CD4-positive, alpha-beta T cell treated with Interleukin-4 for 1 hour (primary cell): ENCODE results near the gene KIF12.
"Not testable (repeated sequence)": the region's sequence is repeated elsewhere in the genome, so short reads cannot be mapped to it uniquely, and the experiment has no call there.

Experiments
- DNase-seq, 2 donors: peaks; one replicate each; pipeline ENCODE4 v3.0.0-alpha.2; 2020 to 2022

KIF12 gene

GRCh38 chr9:114098936-114099668 is at the start of gene KIF12:
TSS of gene KIF12 (minus strand) at chr9:114099292. CDS start at chr9:114099276, 16 bp downstream.
- no peak for DNase-seq

- no peak for DNase-seq
Observed at GRCh38 chr9:114146735-114147134, 47.6 kb upstream of the KIF12 start.

DNA sequence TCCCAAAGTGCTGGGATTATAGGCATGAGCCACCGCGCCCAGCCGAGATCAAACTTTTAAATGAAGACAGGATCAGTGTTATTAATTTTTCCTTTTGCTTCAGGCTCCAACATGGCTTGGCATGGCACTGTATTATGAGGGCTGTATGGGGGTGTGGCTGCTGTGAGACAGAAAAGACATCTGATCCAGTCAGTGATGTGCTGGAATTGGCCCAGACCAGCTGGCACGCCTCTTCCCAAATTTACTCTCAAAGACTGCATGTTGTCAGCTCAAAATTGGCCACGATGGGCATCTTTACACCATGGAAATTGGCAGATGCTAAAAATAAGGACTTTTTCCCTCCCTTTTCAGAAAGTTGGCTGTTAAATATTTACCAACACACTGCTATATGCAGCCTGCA is 44.1 kb upstream of the KIF12 start:
- no peak for DNase-seq

DNA sequence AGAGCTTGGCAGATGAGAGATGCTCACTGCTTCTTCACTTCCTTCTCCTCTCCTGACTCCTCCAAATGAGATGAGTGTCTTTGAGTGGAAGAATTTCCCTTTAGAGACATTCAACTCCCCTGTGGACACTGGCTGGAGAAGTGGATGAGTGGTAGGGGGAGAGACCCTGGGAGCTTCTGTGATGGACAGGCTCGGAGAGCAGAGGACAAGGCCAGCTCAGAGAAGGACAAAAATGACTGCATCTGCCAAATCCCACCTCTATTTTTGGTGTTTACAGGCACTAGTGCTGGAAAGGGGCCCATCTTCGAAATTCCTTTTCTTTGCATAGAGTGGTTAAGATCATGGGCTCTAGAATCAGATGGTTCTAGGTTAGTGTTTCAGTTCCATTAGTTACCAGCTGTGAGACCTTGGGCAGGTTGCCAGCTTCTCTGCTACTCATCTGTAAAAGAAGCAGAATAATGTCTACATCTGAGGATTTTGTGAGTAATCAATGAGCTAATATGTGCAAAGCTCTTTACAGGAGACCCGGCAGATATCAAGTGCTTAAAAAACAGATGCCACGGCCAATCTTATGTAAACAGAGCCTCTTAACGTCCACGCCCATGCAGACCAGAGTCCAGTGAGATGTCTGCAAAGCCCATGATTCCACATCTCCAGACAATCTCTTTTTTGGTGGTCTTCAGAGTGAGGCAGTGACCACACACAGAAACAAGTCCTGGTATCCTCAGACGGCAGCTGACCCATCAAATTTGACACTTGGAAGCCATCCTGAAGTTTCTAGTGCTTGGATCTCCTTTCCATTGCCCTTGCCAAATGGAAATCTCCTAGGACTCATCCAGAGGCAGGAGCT is 42.7 kb upstream of the KIF12 start:
- DNase-seq, result no peak

DNA sequence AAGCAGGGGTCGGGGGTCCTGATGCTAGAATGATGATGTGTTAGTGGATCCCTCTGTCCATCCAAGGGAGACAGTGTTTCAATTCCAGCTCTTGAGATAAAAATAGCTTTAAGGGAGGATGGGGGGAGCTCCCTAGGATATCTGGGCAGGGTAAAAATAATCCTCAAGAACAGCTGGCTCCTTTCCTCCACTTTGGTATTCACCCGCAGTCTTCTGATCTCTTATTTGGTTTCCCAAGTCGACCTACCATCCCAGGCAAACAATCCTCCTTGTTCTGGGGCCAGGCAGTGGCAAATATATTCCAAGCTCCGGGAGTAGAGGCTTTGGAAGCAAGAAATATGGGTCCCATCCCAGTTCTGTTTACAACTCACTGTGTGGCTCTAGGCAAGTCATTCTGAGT is 41.8 kb upstream of the KIF12 start:
- DNase-seq, result no peak

GRCh38 chr9:114140401-114140800 is 41.3 kb upstream of the KIF12 start:
- DNase-seq, result no peak

- no peak for DNase-seq
Observed at GRCh38 chr9:114139071-114139470, 40.0 kb upstream of the KIF12 start.

DNA sequence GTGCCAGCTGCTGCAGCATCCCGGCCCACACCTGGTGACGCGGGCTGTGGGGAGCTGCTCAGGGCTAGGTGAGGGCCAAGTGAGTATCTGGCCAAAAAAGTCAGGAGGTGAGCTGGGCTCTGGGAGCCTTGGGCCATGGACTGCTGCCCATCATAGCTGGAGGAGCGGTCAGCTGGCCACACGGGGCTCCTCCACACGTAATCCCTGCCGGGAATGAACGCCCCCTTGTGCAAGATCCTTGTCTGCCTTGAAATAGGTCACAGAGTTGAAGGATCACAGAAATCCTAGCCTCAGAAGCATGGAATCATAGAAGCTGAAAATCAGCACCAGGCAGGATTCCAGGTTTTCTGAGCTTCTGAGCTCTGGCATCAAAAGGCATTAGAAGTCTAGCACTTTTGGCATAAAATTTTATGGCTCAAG is 39.5 kb upstream of the KIF12 start:
- no peak for DNase-seq

DNA sequence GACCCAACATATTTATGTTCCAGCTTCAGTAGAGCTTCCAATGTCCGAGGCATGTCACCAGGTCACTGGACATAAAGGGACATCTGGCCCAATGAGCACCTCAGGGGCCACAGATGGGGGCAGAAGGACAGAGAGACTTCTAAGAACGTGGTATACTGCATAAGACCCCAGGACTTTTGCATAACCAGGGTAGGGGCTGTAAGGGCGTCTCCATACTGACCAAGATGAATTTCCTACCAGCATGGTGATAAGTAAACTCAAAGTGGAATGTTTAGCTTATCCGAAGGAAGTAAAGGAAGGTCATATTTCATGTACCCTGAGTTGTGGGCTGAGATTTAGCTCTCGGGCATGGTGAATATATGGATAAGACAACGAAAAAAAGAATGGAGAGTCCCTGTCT is 38.7 kb upstream of the KIF12 start:
- no peak for DNase-seq

DNA sequence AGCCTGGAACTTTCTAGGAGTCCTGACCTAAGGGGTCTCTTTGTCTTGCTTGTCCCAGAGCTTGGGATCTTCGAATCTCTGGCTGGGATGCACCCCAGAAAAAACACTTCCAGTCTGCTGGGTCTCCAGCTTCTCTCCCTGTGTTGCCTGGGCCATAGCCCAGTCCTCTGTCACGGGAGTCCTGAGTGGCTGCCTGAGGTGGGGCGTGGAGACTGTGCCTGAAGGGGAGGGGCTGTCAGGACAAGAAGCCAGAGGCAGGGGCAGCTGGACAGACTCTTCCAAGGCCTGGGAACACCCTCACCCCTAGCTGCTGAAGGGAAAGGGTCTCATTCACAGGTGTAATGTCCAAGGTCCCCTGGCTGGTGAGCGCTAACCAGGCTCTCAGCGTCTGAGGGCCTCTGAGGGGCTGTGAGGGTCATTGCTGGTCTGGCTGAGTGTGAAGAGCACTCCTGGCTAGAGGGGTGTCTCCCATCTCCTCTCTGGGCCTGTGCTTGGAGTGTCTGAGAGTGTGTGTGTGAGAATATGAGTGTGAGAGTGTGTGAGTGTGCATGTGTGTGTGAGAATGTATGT is 35.8 kb upstream of the KIF12 start:
- DNase-seq, result no peak

DNA sequence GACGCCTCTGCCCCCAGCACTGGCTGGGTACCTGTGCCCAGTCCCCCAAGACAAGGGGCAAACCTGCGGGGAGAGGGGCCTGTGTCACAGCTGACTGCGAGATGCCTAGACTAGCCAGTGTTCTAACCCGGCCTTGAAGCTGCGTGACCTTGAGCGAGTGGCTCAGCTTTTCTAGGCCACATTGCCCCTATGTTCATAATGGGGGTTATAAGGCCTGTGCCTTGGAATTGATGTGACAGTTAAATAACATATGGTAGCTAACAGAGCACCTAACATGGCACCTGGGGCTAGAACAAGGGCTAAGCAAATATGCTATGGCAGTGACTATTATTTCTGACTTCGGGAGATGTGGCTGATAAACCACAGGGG is 33.4 kb upstream of the KIF12 start:
- DNase-seq, result no peak

- DNase-seq, result no peak
Observed at GRCh38 chr9:114131808-114132549, 32.9 kb upstream of the KIF12 start.

GRCh38 chr9:114130624-114131277 is 31.7 kb upstream of the KIF12 start:
- no peak for DNase-seq

DNA sequence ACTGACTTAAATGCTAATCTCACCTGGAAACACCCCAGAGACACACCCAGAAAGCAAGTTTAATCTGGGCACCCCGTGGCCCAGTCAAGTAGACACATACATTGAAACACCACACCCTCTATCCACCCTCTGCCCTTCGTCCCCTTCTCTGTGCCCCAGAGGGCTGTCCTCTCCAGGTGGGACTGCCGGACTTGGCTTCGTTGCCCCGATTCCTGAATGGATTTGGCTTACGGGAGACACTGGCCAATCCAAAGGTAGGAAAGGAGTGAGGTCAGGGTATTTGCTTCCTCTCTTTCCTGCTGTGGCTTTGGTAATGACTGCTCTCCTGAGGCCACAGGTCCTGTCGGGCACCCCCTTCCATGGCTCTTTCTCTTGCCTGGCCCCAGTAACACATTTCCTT is 31.0 kb upstream of the KIF12 start:
- DNase-seq, result no peak

DNA sequence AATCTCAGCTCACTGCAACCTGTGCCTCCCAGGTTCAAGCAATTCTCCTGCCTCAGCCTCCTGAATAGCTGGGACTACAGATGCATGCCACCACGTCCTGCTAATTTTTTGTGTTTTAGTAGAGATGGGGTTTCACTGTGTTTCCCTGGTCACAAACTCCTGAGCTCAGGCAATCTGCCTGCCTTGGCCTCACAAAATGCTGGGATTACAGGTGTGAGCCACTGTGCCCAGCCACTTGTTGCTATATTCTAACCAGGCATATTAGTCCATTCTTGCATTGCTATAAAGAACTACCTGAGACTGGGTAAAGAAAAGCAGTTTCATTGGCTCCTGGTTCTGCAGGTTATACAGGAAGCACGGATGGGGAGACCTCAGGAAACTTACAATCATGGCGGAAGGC is 29.7 kb upstream of the KIF12 start:
- not testable (repeated sequence) for DNase-seq

DNA sequence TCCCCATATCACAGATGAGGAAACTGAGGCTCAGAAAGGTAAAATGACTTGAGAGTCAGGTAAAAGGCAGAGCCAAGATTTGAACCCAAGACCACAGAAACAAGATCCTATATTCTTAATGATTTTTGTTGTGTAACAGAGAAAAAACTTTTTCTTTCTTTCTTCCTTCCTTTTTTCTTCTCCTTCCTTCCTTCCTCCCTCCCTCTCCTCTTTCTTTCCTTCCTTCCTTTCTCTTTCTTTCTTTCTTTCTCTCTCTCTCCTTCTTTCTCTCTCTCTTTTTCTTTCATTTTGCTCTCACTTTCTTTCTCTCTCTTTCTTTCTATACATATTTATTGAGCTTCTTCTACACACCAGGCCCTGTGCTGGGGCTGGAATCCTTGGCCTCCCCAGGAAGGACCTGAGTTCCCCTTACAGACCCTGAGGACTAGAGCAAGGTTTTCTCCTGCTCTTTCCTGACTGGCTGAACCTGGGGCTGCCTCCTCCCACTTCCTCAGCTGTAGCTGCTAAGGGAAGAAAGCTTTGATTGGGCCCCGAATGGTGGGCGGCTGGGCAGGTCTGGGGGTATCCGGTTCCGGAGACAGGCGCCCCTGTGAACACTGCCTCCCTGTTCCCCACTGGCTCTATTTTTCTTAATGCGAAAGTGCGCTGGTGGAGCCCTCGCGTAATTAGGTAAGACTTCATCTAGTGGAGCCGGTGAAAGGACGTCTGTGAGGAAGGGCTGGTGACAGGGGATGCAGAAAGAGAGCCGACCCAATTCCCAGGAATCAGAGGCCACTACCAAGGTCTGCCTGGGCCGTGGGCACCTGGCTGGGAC is 27.4 kb upstream of the KIF12 start:
- DNase-seq, result no peak

DNA sequence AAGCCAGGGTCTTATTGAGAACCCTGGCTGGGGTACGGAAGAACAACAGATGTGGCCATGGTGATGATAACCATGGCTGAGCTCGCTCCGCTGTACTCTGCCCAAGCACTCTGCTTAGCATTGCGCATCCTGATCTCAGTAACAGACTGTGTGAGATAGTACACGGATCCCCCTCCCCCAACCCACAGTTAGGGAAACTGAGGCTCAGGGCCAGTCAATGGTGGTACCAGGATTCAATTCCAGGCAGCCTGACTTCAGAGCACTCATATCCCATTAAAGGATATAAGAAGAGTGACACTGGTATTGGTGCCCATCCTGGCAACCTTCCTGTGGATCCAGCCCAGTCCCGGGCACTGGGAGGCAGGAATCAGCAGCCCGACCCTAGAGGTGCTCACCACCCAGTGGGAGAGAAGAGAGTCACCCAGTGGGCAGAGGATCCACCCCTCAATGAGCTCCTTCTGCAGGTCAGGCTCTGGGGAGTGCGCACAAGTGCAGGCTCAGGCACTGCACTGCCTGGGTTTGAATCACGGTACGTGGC is 26.5 kb upstream of the KIF12 start:
- no peak for DNase-seq

- DNase-seq, result no peak
Observed at GRCh38 chr9:114124666-114125475, 25.8 kb upstream of the KIF12 start.

DNA sequence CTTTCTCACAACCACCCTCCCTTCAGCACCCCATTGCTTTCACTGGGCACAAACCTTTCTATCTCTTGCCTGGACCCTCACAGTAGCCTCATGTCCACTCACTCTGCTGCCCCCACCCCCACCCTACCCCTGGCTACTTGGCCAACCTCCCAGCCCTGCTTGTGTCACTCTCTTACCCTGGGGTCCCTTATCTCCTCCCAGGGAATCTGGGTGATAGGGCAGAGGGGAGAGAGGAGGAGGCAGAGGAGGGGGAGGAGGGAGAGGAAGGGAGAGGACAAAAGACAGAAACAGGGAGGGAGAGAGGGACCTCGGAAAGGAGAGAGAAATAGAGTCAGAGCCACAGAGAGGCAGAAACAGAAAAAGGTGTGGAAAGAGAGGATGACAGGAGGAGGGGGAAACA is 25.0 kb upstream of the KIF12 start:
- DNase-seq, result no peak
